Stimulated activated CD8-positive, alpha-beta memory T cell treated with anti-CD3 and anti-CD28 coated beads, Interleukin-15, amount 100 ng/mL, for 48 hours (primary cell): ENCODE measurements around the gene ZNF541.
"Not testable (repeated sequence)": the region's sequence is repeated elsewhere in the genome, so short reads cannot be mapped to it uniquely, and the experiment has no call there.

Source experiments
- DNase-seq, 2 donors: peaks; one replicate each; pipeline ENCODE4 v3.0.0-alpha.2; 2020; ENCODE audit warnings: low read depth in 2 of 2

Gene ZNF541

GRCh38 chr19:47600246-47601179 is 27.6 kb upstream of the ZNF541 start:
- DNase-seq: peak; percentile 99 to 100

GRCh38 chr19:47599671-47600245 is 26.8 kb upstream of the ZNF541 start:
- not testable (repeated sequence) for DNase-seq

GRCh38 chr19:47598407-47599349 is 25.7 kb upstream of the ZNF541 start:
- DNase-seq: no peak

- DNase-seq: no peak
Measured at GRCh38 chr19:47595944-47596343, 23.0 kb upstream of the ZNF541 start.

- DNase-seq: no peak
Measured at GRCh38 chr19:47593860-47594259, 20.9 kb upstream of the ZNF541 start.

GRCh38 chr19:47589824-47590223 is 16.9 kb upstream of the ZNF541 start:
- no peak for DNase-seq

- DNase-seq: no peak
Measured at GRCh38 chr19:47587295-47587694, 14.3 kb upstream of the ZNF541 start.

GRCh38 chr19:47583161-47583560 is 10.2 kb upstream of the ZNF541 start:
- DNase-seq: not testable (repeated sequence)

- DNase-seq: no peak
Measured at GRCh38 chr19:47582320-47582909, 9.5 kb upstream of the ZNF541 start.

GRCh38 chr19:47581605-47582319 is 8.8 kb upstream of the ZNF541 start:
- no peak for DNase-seq

GRCh38 chr19:47580397-47580796 is 7.4 kb upstream of the ZNF541 start:
- DNase-seq: no peak

GRCh38 chr19:47572635-47573034 is 313 bp downstream of the ZNF541 start:
- DNase-seq: no peak

- DNase-seq: no peak
Measured at GRCh38 chr19:47569331-47569730, 3.6 kb downstream of the ZNF541 start.

GRCh38 chr19:47564081-47564480 is 8.9 kb downstream of the ZNF541 start:
- no peak for DNase-seq

- DNase-seq: no peak
Measured at GRCh38 chr19:47561440-47562057, 11.4 kb downstream of the ZNF541 start.

- DNase-seq: no peak
Measured at GRCh38 chr19:47560999-47561398, 11.9 kb downstream of the ZNF541 start.

GRCh38 chr19:47550129-47550528 is 22.8 kb downstream of the ZNF541 start:
- no peak for DNase-seq

- no peak for DNase-seq
Measured at GRCh38 chr19:47549261-47549862, 23.6 kb downstream of the ZNF541 start.

- no peak for DNase-seq
Measured at GRCh38 chr19:47547199-47547598, 25.7 kb downstream of the ZNF541 start.
